Nephron progenitor cell (in vitro differentiated cells): Measurements from ENCODE around the gene MCRIP1.
A peak's percentile ranks its signal among the peaks of the same experiment; 100 is the strongest.

Experiments used
- DNase-seq: peaks from one replicate; pipeline ENCODE4 v3.0.0; 2021
- H3K27ac Mint-ChIP-seq: 2 replicates; pipeline ENCODE4 v1.8.0; 2021; ENCODE audit warnings: mild to moderate bottlenecking, moderate library complexity, mixed read lengths
- H3K27me3 Mint-ChIP-seq: 2 replicates; pipeline ENCODE4 v1.8.0; 2021; ENCODE audit warnings: mild to moderate bottlenecking, low read depth, mixed read lengths; ENCODE audit not compliant: poor library complexity
- H3K36me3 Mint-ChIP-seq: 2 replicates; pipeline ENCODE4 v1.8.0; 2021; ENCODE audit warnings: low read depth, mixed read lengths
- H3K4me1 Mint-ChIP-seq: 2 replicates; pipeline ENCODE4 v1.8.0; 2021; ENCODE audit warnings: mixed read lengths
- H3K4me3 Mint-ChIP-seq: 2 replicates; pipeline ENCODE4 v1.8.0; 2021; ENCODE audit warnings: mild to moderate bottlenecking, moderate library complexity, mixed read lengths
- H3K9me3 Mint-ChIP-seq: 2 replicates; pipeline ENCODE4 v1.8.0; 2021; ENCODE audit warnings: mild to moderate bottlenecking, moderate library complexity, mixed read lengths
- CTCF ChIP-seq: fragments of 200-600 bp; sonication (generic); IDR thresholded peaks from 2 replicates; pipeline ENCODE4 v1.5.0; 2021; ENCODE audit warnings: antibody characterized with exemption

Gene MCRIP1

GRCh38 chr17:81863123-81863675, 30.1 kb upstream of the MCRIP1 start:
- peaks cover 61% of the 10 kb centered on the region for H3K4me1 Mint-ChIP-seq
- H3K36me3 Mint-ChIP-seq = peaks cover 18% of the 10 kb centered on the region

GRCh38 chr17:81860756-81861568, 27.9 kb upstream of the MCRIP1 start:
- no peak for TF ChIP-seq CTCF
- Mint-ChIP-seq H3K27me3 (peaks cover 4% of the 10 kb centered on the region), H3K27ac (peak overlapping the region; percentile 99), H3K4me3 (peak overlapping the region; percentile 94), H3K9me3 (no peaks in the 10 kb centered on the region), H3K4me1 (peaks cover 48% of the 10 kb centered on the region), H3K36me3 (peaks cover 27% of the 10 kb centered on the region)
- DNase-seq = peak; percentile 99

More at GRCh38 chr17:81863123-81863675, 30.1 kb upstream of the MCRIP1 start:
- no peaks in the 10 kb centered on the region for H3K9me3 Mint-ChIP-seq
- H3K4me3 Mint-ChIP-seq = peak overlapping the region; percentile 85
- peak overlapping the region; percentile 98 for H3K27ac Mint-ChIP-seq
- no peak for DNase-seq
- TF ChIP-seq CTCF = no peak
- H3K27me3 Mint-ChIP-seq = no peaks in the 10 kb centered on the region

GRCh38 chr17:81859906-81860755, 27.0 kb upstream of the MCRIP1 start, which contains the start of gene P4HB:
Gene P4HB, minus strand, starts transcription at chr17:81860535. Its CDS starts 64 bp downstream, at chr17:81860471.
- Mint-ChIP-seq H3K4me1 (peaks cover 45% of the 10 kb centered on the region), H3K27ac (peak within 1 kb of the TSS; percentile 99), H3K36me3 (peaks cover 33% of the 10 kb centered on the region), H3K4me3 (peak within 1 kb of the TSS; percentile 96), H3K9me3 (no peaks in the 10 kb centered on the region), H3K27me3 (peaks cover 4% of the 10 kb centered on the region)
- peak; percentile 95 for DNase-seq
- no peak for TF ChIP-seq CTCF

GRCh38 chr17:81858967-81859905, 26.1 kb upstream of the MCRIP1 start:
- Mint-ChIP-seq H3K4me3 (peak overlapping the region; percentile 96), H3K36me3 (peaks cover 33% of the 10 kb centered on the region), H3K9me3 (no peaks in the 10 kb centered on the region), H3K27ac (peak overlapping the region; percentile 95), H3K27me3 (peaks cover 4% of the 10 kb centered on the region), H3K4me1 (peaks cover 45% of the 10 kb centered on the region)
- TF ChIP-seq CTCF = no peak
- DNase-seq = no peak
